ENCODE data around the gene TMEM151A.

DNA sequence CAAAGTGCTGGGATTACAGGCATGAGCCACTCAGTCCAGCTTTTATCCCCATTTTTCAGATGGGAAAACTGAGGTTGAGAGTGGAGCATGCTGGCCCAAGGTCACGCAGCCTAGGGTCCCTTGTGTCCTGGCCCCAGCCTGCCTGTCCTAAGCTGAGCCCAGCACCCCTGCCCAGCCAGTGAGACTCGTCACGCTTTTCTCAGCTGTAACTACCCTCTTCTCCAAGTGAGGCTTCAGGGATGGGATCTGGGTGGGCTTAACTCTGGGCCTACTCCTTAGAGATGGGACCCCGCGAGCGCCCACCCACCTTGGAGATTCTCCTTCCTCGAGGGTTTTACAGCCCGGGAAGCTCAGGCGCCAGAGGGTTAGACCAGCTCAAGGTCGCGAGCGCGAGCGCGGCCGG is 390 bp upstream of the TMEM151A start:
- TF ChIP-seq, protein P1, sequence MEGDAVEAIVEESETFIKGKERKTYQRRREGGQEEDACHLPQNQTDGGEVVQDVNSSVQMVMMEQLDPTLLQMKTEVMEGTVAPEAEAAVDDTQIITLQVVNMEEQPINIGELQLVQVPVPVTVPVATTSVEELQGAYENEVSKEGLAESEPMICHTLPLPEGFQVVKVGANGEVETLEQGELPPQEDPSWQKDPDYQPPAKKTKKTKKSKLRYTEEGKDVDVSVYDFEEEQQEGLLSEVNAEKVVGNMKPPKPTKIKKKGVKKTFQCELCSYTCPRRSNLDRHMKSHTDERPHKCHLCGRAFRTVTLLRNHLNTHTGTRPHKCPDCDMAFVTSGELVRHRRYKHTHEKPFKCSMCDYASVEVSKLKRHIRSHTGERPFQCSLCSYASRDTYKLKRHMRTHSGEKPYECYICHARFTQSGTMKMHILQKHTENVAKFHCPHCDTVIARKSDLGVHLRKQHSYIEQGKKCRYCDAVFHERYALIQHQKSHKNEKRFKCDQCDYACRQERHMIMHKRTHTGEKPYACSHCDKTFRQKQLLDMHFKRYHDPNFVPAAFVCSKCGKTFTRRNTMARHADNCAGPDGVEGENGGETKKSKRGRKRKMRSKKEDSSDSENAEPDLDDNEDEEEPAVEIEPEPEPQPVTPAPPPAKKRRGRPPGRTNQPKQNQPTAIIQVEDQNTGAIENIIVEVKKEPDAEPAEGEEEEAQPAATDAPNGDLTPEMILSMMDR (conservative IDR thresholded peaks at IDR 0.05; ENCODE audit: low read length), result no peak
- no peak for TF ChIP-seq EZH2phosphoT487 (IDR thresholded peaks at IDR 0.05; ENCODE audit: borderline replicate concordance)
